Measurements from ENCODE around the gene HCAR1. TPM values are rescaled to one million over a fixed set of nuclear protein-coding genes. Genes with fewer than 3 reads are reported as not detected.

The HCAR1 gene
- total and polyA plus RNA-seq, 2 of the 4 experiments (the other 2 are of a cell fraction), result 0.03 TPM; not detected in 1

GRCh38 chr12:122726080-122726558, 4.5 kb downstream of the HCAR1 start:
- Histone ChIP-seq H2AK9ac (replicated peaks; ENCODE audit: low read depth, low read length, poor library complexity) (no peak overlapping the region), H3K36me3 (ENCODE audit: control insufficient read depth, insufficient read depth, low read length) (no peaks in the 10 kb centered on the region), H3K4ac (ENCODE audit: low read depth, low read length) (no peak overlapping the region), H2BK15ac (ENCODE audit: low read depth, low read length) (no peak overlapping the region), H4K91ac (ENCODE audit: insufficient read depth, low read depth, low read length) (no peak overlapping the region), H3K23ac (ENCODE audit: low read depth, low read length) (no peak overlapping the region), H2AFZ (replicated peaks; ENCODE audit: low read length, poor library complexity) (no peak overlapping the region), H3K9ac (ENCODE audit: low read depth, low read length) (no peak overlapping the region), H3K4me1 (ENCODE audit: control insufficient read depth, insufficient read depth, low read length) (no peaks in the 10 kb centered on the region), H4K5ac (ENCODE audit: low read depth, low read length) (no peak overlapping the region), H3K27ac (ENCODE audit: insufficient read depth, low read length) (no peak overlapping the region), H3K9me1 (ENCODE audit: insufficient read depth, low read length) (no peaks in the 10 kb centered on the region), H3K27me3 (ENCODE audit: control insufficient read depth, insufficient read depth, low read length) (peaks cover 29% of the 10 kb centered on the region), H4K8ac (ENCODE audit: low read depth in 2 of 2, low read length in 2 of 2) (no peak overlapping the region), H3K4me3 (ENCODE audit: insufficient read depth, low read depth, low read length) (no peak overlapping the region), H2BK20ac (ENCODE audit: low read depth, low read length) (no peak overlapping the region), H3K4me2 (ENCODE audit: low read depth, low read length) (no peak overlapping the region), H3K14ac (replicated peaks; ENCODE audit: low read depth, low read length) (no peak overlapping the region), H2AK5ac (ENCODE audit: low read depth, low read length) (no peak overlapping the region), H4K20me1 (ENCODE audit: insufficient read depth, low read length) (no peaks in the 10 kb centered on the region), H3K18ac (ENCODE audit: low read depth, low read length) (no peak overlapping the region), H3K79me1 (ENCODE audit: low read depth in 1 of 2, low read length in 2 of 2) (no peaks in the 10 kb centered on the region), H3K56ac (ENCODE audit: extremely low read depth, insufficient read depth, low read length) (no peak overlapping the region), H3K9me3 (ENCODE audit: control insufficient read depth, insufficient read depth, low read length) (no peaks in the 10 kb centered on the region), H2BK120ac (ENCODE audit: low read depth, low read length) (no peak overlapping the region), H2BK5ac (ENCODE audit: low read depth, low read length, poor library complexity, severe bottlenecking) (no peak overlapping the region)
- no peak for TF ChIP-seq RFX5 (IDR thresholded peaks at IDR 0.05; ENCODE audit: low read depth, low read length)
- no peak for TF ChIP-seq CHD1 (IDR thresholded peaks at IDR 0.05; ENCODE audit: low read depth, low read length)
- no peak for TF ChIP-seq FOS (IDR thresholded peaks at IDR 0.05; ENCODE audit: low read depth, low read length)
- no peak for TF ChIP-seq USF2 (IDR thresholded peaks at IDR 0.05; ENCODE audit: low read depth, low read length)
- TF ChIP-seq CEBPB (IDR thresholded peaks at IDR 0.05; ENCODE audit: low read depth, low read length), result no peak
- no peak for TF ChIP-seq POLR2A (IDR thresholded peaks at IDR 0.05; ENCODE audit: low read depth, low read length)
- no peak for TF ChIP-seq SMC3 (IDR thresholded peaks at IDR 0.05; ENCODE audit: low read depth, low read length)
- no peak for TF ChIP-seq NFE2L2 (IDR thresholded peaks at IDR 0.05; ENCODE audit: low read depth, low read length)
- no peak for TF ChIP-seq RCOR1 (IDR thresholded peaks at IDR 0.05; ENCODE audit: insufficient replicate concordance, low read length)
- BruUV-seq (replicated peaks), result no TSS peak
- dilution Hi-C loops (cut with HindIII; ENCODE audit: low sequenced_read_pairs, unreplicated experiment) (no loop called here), intact Hi-C loops (cut with micrococcal nuclease) (no loop called here), in situ Hi-C loops (cut with MboI; ENCODE audit: low sequenced_read_pairs) (no loop called here)
- DNase-seq, result no peak
- ATAC-seq (ENCODE audit: low read depth), result no peak
- WGBS, 2 experiments (ENCODE audit: extremely low coverage in 2 of 2, insufficient read length in 1 of 2), result no CpG with 5 or more reads among the region's 5 CpGs
- POLR2A ChIA-PET (ENCODE audit: unreplicated experiment), result no interaction called here
- CTCF ChIA-PET, result no interaction called here

Data from IMR-90 (cell line).